ENCODE results near the gene TPGS2.
A peak's percentile ranks its signal among the peaks of the same experiment; 100 is the strongest.
"Not testable (repeated sequence)": the region's sequence is repeated elsewhere in the genome, so short reads cannot be mapped to it uniquely, and the experiment has no call there.

TPGS2 gene

DNA sequence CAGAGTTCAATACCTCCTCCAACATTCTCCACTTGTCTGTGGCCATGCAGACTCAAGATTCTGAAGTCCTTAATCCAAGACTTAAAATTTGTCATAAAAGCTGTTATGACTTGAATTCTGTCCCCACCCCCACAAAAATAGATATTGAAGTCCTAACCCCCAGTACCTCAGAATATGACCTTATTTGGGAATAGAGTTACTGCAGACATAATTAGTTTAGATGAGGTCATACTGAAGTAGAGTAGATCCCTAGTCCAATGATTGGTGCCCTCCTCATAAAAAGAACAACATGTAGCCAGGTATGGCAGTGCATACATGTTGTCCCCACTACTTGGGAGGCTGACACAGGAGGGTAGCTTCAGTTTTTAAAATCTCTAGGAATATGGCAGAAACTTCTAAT, 9.2 kb downstream of the TPGS2 start:
- no peak for DNase-seq

DNA sequence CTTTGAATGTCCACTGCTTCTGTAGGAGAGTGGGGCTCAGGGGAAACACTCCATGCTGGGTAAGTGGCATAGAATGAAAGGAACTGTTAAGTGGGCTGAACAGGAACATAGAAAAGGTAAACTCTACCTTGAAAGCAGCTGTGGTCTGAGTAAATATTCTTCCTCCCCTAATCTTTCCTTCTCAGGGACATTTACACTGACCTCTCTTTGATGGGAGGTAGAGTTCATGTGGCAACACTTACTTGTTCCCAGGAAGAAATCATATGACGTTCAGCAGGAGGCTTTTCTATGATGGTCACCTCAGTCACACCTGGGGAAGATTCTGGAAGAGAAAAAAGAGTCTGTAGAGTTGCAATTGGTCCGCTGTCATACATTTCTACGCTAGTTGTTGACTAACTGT, 10.2 kb downstream of the TPGS2 start:
- DNase-seq, result no peak

DNA sequence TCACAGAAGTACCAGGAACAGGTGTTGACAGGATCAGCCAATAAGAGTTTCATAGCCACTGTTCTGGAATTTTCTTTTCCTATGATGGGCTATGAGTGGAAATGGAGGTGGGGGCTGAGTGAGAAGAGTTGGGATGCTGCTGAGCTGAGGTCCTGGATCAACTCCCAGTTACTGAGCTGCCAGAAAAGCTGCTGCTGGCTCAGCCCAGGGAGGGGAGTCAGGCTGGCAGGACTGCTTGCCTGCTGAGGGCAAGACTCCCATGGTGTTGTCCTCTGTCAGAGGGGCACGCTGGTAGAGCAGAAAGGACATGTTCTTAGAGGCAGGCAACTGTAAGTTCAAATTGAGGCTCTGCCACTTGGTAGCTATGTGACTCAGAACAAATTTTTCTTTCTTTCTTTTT, 11.8 kb downstream of the TPGS2 start:
- DNase-seq, result no peak

DNA sequence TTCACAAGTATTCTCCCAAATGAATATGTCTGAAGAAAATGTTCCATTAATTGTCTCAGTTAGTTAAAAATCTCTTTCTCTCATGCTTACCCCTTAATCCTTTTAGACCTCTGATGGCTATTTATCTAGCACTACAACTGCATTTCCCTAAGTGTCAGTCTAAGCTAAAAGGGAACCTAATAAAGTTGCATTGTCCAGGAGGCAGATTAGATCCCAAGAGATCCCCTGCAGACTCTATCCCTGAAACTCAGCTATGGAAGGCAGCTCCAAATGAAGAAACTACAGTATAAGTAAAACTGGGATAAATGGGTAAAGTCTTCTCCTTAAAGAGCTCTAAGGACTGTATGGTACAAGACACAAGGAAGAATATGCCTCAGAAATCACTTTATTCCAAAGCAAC, 12.7 kb downstream of the TPGS2 start:
- not testable (repeated sequence) for DNase-seq

DNA sequence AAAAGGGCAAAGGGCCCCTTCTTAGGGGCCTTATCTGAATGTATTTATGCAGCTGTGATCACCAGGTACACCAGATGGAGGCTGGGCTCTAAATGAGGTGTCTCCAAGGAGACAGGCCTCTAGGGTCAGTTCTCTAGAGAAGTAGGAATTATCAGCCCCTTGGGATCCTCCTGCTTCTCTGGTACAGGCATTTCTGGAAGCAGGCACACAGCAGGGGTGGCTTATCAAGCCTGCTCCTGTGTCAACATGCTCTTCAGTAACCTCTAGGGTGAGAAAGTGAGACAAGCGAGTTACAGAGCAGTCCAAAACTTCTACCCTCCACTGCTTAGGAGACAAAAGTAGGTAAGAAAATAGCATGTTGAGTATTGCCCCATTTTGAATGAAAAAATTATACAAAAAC, 13.8 kb downstream of the TPGS2 start:
- no peak for DNase-seq

DNA sequence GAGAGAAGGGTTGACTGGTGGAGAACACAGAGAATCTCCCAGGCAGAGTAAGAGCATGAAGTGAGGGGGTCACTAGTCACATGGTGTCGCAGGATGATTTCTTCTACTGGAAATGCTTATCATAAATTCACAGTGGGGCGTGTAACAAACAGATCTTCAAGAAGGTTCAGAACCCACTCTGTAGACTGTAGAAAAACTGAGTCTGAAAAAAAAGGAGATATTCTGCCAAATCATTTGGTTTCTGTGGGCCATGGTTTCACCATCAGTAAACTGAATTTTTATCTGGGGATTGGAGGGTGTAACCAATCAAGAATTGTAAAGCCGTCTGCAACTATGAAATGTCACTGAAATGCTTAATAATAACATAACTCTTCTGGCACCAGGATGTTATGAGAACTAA, 15.0 kb downstream of the TPGS2 start:
- DNase-seq, result no peak

DNA sequence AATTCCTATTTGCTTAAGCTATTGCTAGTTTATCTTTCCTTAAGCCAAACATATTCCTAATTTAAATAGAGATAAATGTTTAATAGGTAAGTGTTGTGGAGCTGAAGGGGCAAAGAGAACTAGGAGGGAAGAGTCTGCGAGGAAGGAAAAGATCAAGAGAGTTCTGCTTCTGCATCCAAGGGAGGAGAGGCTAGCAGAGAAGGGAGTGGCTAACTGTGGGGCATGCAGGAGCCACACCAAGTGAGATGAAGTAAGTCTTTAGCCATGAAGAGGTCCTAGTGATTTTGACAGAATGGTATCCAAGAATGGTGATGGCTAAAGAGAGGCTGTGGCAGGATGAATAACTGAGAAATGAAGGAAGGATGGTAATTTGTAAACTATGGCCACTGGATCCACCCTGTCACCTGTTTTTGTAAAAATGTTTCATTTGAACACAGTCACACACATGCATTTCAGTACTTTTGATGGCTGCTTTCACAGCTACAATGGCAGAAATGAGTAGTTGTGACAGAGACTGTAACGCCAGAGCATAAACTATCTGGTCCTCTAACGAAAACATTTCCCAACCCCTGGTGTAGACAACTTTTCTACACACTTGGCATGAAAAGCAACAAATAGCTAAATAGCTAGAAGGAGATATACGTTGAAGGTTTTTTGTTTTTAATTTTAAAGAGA, 15.6 kb downstream of the TPGS2 start:
- DNase-seq, result no peak

DNA sequence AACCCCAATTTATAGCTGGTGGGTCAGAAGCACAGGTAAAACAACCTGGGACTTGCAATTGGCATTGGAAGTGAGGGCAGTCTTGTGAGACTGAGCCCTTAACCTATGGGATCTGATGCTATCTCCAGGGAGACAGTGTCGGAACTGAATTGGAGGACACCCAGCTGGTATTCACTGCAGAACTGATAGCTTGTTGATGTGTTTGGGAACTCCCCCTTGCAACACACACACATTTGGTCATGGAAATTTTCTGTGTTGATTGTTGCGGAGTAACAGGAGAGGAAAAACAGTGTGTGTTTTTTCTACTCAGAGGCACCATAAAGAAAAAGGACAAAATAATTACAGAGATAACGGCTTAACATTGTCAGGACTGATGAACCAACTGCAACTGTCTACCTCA, 16.1 kb downstream of the TPGS2 start:
- DNase-seq, result no peak

DNA sequence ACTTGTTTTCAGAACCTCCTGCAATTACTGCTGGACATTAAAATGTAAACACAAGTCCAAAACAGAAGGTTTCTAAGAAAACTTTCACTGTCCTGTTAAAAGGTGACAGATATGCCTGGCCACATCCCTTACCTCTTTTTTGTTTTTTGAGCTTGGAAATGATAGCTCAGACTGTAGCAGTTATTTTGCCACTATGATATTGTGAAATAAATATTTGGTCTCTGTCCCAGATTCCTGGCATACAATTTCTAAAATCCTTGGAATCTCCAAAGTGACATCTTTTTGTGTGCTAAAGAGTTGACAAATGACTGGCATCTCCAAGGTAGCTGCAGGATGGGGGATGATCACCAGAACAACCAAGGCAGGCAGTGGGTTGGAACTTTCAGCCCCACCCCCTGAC, 16.8 kb downstream of the TPGS2 start:
- DNase-seq, result no peak

DNA sequence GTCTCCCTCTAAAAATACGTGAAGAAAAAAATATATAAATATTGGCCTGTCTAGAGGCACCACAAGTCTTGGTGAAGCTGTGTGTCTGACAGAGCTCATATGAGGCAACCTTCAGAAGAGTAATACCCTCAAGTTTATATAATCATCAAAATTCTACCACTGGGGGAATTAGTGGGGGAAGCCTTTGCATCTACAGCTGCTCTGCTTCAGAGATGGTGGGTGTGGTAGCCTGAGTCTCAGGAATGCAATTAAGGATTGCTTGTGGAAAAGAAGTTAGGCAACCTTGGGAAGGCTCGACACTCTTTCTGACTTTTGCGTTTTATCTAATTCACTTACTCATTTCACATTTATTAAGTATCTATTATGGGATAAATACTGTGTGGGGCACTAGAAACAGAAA, 17.4 kb downstream of the TPGS2 start:
- DNase-seq, result no peak

DNA sequence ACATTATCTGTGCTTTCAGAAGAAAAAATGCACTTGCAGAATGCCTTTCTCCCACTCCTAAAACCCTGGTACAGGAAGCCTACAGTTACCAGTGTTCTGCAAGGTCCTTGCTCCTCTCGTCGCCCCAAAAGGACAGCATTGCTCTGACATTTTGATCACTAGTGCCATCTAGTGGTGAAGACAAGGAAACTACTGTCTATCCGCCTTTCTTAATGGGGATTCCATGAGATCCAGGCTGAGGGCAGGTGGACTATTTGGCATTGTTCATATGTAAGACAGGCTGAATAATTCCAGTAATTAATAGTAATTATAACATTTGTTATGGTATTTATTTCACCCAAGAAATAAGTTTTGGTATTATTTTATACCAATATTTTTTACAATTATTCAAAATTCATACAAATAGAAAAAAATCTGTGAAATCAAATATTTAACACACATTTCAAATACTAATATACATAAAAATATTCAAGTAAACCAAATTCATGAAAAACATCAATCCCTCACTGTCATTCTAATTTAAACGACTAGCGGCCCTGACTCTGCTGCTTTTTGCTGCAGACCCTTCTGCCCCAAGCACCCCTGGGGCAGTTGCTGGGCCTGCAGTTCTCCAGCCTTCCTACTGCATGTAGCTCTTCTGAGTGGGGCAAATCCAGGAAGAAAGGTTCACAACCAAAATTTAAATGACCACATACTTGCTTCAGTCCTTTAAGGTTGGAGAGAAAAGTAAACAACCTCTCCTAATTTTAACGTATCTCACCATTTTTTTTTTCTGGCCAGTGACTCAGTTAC, 19.0 kb downstream of the TPGS2 start:
- peak; percentile 74 for DNase-seq

DNA sequence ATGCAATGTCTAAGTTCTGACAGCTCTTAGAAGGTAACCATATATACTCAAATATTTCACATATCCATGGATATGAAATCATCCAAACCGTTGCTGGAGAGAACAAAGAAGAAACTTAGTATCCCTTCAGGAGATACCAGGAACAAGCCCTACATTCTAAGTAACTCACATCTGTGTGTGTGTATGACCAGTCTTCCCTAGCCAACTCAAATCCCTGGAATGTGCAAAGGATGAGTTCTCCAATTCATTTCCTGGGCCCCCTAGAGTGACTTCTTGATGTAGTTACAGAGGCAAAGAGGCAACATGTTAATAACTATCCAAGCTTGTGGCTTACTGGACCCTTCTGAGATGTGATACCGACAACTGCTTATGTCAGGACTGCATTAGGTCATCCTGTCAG, 20.1 kb downstream of the TPGS2 start:
- peak; percentile 28 for DNase-seq

DNA sequence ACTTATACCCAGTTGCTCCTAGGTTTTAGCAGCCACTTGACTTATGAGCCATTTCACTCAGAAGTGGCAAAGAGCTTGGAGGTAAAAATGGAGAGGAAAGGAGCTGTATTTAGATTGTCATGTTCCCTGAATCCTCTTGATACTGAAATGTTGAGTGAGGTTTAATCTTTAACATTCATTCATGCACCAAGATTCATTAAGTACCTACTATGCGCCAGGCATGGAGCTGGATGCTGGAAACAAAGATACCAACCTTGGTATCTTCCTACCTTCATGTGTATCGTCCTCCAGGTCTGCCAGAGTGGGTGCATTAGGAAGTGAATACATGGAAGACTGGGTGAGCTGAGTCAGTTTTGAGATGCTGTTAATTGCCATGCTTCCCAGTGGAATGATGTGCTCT, 23.7 kb downstream of the TPGS2 start:
- DNase-seq, result no peak

DNA sequence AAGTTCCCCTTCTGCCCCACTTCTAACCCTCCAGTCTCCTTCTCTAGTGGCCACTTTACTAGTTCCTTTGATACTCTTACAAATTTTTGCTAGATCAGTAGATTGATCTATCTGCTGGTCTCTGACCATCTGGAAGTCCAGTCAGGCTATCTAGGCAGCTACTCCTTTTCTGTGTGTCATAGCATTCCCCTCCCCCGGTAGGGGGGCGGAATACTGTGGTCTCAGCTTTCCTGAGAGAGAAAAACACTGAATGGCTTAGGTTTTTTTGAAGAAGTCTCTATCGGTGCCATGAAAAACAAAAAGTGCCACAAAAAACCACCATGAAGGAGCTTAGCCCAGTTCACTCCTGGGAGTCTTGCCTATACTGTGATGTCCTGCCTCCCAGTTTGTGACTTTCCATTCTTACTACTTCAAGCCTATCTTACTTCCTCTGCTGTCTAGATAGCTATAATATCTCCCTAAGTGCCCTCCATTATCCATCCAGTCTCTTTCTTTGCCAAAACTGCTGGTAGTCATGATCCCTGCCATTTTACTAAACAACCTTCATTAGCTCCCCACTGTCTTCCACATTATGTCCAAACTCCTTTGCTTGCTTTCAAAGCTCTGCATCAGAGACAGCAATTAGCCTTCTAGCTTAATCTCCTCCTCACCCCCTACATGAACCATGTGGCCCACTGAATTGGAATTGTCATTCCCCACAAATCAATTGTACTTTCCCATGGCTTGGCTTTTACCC, 29.9 kb downstream of the TPGS2 start:
- no peak for DNase-seq

DNA sequence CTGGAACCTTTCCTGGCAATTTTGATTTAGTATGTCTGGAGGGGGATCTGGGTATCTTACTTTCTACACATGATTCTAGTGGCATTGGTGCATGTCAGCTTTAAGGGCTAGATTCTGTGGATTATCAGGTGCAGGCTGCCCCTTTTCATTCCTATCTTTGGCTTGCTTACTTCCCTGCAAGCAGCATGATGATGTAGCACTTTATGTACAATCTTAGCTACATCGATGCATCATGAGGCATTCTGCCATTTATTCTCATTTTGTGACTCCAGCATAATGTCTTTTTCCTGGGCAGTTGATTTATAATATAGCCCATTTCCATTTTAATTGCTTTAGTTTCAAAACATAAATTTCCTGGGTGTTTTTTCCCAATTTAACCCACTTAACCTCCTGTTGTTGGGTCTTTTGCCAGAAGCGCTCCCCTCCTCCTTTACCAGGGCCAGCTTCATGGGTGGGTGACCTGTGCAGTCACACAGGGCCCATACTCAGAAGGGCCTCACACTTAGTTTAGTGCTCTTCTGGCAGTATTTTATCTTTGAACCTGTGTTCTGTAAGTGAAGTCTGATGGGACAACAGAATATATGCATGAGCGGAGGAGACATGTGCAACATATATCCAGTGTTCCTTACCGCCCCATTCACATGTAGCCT, 36.0 kb downstream of the TPGS2 start:
- no peak for DNase-seq

DNA sequence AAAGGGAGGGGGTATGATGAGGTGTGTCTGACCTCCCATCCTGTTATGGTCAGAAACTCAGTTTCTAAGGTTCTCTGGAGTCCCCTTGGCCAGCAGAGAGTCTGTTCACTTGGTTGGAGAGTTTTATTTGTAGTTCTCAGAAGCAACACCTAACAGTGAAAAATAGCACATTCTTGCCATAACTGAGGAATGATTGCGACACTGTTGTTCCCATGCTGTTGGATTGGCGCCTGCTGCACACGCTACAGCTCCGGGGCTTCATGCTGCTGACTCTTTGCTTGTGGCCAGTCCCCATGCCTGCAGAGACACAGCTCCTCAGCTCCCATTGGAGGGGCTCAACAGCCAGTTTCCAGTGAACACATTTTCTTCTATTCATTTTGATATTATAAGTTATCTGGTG, 42.1 kb downstream of the TPGS2 start:
- DNase-seq, result peak; percentile 43

DNA sequence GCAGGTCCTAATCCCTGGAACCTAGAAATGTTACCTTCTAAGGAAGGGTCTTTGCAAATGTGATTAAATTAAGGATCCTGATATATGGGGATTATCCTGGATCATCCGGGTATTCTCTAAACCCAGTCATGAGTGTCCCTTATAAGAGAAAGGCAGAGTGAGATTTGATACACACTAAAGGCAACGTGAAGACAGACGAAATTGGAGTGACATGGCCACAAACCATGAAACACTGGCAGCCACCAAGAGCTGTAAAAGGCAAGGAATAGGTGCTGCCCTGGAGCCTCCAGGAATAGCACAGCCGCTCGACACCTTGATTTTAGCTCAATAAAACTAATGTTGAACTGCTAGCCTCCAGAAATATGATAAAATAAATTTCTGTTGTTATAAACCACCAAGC, 45.0 kb downstream of the TPGS2 start:
- DNase-seq, result no peak

DNA sequence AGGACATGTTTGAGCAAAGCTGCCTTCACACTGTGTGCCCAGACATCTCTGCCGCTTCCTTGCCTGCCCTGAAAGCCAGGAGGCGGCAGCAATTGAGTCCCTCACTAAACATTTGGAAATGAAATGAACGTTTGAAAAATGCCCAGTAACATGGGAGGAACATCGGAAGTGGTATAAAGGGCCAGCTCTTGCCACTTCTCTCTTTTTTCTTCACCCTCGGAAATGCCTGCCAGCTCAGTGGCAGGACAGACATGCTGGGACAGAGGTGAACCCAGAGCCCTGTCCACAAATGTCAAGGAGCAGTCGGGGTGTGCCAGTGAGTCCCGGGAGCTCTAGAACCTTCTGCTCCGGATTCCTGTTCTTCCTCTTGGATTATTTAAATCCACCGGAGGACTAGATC, 46.1 kb downstream of the TPGS2 start:
- DNase-seq, result no peak

DNA sequence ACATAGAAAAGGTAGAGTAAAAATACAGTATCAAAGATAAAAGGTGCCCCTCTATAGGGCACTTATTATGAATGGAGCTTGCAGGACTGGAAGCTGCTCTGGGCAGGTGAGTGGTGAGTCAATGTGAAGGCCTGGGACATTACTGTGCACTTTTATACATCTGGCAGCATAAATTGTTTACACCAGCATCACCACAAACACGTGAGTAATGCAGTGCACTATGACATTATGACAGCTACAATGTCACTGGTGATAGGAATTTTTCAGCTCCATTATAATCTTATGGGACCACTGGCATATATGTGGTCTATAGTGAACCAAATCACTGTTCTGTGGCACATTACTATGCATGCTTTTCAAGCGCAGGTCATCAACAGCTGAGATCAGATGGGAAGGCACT, 48.1 kb downstream of the TPGS2 start:
- DNase-seq, result no peak

DNA sequence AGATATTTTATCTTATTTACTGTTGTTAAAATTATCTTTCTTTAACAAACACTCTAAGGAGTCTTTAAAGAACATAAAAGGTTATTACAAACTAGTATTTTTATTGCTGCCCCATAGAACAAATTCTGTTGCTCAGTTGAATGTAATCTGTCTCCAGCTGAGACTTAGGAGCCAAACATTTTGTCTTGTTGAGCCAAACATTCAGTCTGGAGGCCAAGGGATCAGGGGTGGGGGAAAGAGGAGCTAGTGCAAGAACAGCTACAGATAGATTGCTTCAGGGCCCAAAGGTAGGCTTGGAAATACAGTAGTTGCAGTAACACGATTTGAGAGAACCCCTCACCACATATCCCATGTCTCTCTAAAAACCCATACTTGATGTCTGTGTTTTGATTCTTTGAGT, 51.2 kb downstream of the TPGS2 start:
- no peak for DNase-seq

DNA sequence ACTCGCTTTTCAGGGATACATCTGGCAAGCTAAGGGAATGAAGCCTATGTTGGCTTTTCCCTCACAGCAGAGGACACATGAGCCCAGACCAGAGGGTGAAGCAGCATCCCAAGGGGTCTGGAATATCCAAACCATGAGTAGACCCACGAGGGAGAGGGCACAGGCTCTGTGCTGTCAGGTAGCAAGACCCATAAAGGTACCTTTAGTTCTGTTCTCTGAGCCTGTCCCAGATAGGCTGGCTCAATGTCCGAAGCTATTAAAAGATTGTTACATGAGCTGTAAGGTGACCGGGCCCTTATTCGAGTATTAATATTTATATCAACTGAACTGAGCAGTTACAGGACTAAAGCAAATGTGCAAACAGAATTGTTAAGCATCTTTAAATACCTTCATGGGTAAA, 52.2 kb downstream of the TPGS2 start:
- DNase-seq, result no peak

DNA sequence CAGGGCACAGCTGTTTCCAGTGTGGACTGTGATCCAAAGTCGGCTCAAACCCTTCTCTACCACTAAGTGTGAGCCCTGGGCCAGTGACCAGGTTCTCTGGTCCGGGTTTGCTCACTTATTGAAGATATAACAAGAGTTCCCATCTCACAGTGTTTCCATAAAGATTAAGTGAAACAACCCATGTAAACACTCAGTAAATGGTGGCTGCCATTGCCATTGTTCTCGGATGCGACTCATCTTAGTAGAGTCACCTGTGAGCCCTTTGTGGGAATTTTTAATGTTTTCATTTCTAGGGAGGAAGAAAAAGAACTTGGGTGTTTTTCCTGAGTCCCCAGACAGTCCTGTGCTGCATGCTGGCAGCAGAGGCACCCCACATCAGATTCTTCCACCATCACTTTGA, 53.4 kb downstream of the TPGS2 start:
- DNase-seq, result no peak

DNA sequence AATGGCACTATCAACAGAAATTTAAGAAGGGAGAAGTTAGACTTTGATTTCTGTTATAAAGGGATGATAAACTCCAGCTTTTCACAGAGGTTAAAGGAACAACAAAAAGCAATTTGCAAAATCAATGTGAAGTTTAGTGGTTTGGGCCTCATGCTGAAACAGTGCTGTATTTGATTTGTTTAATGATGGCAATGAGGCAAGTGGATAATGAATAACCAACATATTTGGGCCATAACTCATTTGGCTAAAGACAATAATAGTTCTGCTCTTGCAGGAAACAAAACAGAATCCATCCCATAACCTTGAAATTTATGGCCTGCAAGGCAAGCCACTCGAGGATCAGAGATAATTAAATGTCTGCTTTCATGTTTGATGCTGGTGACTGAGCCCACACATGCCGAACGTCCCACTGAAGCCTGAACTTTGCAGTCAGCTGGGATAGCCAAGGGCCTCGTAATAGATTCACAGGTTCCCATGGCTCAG, 56.5 kb downstream of the TPGS2 start:
- DNase-seq, result peak; percentile 50

DNA sequence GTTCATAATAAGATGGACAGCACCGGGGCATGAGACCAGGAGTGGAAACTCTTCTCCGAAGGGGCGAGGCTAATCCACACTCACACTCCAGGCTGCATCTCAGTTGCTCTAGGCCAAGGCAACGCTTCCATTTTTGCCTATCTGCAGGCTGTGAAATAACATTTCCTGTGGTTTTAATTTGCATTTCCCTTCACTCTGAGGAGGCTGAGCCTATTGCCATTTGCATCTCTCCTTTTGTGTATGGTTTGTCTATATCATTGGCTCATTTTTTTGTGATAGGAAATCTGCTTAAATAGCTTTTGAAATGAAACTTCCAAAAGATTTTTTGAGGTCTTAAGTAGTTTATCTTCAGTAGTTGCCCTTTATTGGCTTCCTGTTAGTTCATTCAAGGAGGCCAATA, 57.6 kb downstream of the TPGS2 start:
- no peak for DNase-seq

Data from kidney glomerular epithelial cell (primary cell).